Measurements from ENCODE around the gene KIRREL3.

DNA sequence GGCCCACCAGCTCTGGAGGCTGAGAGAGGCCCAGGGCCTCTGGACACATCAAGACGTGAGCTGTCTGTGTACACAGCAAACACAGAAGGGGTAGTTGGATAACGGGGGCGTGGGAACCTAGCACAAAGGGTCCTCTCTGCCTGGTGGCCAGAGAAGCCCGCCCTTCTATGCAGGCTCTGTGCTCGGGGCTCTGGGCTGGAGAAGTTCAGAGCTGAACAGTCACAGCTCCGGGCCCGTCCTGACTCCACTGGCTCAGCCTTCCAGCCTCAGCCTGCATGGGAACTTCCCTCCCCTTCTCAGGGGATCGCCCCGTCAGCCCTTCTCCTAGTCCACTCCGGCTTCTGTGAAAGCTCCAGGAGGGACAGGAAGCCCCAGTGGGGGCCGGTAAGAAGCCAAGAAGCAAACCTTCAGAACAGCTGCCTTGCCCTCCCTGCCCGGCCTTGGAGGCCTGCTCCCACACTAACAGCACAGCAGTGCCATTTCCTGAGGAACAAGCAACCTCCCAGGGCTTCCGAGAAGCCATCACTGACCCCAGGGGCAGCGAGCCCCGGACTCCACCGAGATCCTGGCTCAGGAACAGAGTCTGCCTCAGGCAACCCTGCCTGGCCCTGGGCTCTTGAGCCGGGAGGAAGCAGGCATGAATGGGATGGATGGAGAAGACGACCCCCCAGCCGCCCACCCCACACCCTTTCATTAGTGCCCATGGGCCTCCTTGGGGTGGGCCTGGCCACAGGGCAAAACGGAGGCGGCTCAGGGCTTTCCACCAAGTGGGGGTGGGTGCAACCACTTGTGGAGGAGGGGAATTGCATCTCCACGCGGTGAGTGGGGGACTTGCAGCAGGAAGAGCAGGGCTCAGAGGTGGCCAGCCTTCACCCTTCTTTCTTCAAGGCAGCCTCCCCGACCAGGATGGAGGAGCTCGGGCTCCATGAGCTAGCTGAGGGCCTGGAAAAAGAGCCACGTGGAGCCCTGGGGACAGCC lies 525.3 kb downstream of the KIRREL3 start:
- no peak for TF ChIP-seq POLR2AphosphoS5 (IDR thresholded peaks at IDR 0.05; ENCODE audit: low read depth, low read length)
- no peak for TF ChIP-seq TAF1 (IDR thresholded peaks at IDR 0.05; ENCODE audit: low read depth, low read length)
- no peak for TF ChIP-seq POLR2A (IDR thresholded peaks at IDR 0.05; ENCODE audit: low read depth, low read length)
- no peak for TF ChIP-seq SPI1 (IDR thresholded peaks at IDR 0.05; ENCODE audit: low read depth, low read length)
- no peak for TF ChIP-seq POU2F2 (IDR thresholded peaks at IDR 0.05; ENCODE audit: low read depth, low read length)
